Osteoblast (primary cell): ENCODE measurements around the gene TMEM119. TPM values are rescaled to one million over a fixed set of nuclear protein-coding genes. Genes with fewer than 3 reads are reported as not detected.

Experiments used
- DNase-seq: peaks from one replicate; pipeline ENCODE4 v3.0.0; 2011; ENCODE audit warnings: low spot score, mixed read lengths; ENCODE audit not compliant: insufficient read length; ENCODE audit errors: missing footprints
- H2AFZ ChIP-seq: 2 replicates; pipeline ENCODE4 v1.6.0; 2011; ENCODE audit warnings: mild to moderate bottlenecking, low read length
- H3K27ac ChIP-seq: 2 replicates; pipeline ENCODE4 v1.5.1; 2011; ENCODE audit warnings: mild to moderate bottlenecking, low read depth, low read length, moderate library complexity
- H3K27me3 ChIP-seq: 2 replicates; pipeline ENCODE4 v1.6.0; 2012; ENCODE audit warnings: mild to moderate bottlenecking, control low read depth, inconsistent platforms, low read length, moderate library complexity; ENCODE audit not compliant: insufficient read depth
- H3K36me3 ChIP-seq: 2 replicates; pipeline ENCODE4 v1.5.1; 2011; ENCODE audit warnings: mild to moderate bottlenecking, low read length, control low read depth, moderate library complexity; ENCODE audit not compliant: insufficient read depth
- H3K4me1 ChIP-seq: 2 replicates; pipeline ENCODE4 v1.5.1; 2011; ENCODE audit warnings: mild to moderate bottlenecking, low read length, control low read depth, moderate library complexity; ENCODE audit not compliant: insufficient read depth
- H3K4me2 ChIP-seq: 2 replicates; pipeline ENCODE4 v1.6.0; 2011; ENCODE audit warnings: mild to moderate bottlenecking, low read length; ENCODE audit not compliant: insufficient read depth
- H3K4me3 ChIP-seq: fragments of 200-600 bp; sonication (generic); 3 replicates; pipeline ENCODE4 v1.5.1; 2012; ENCODE audit warnings: mild to moderate bottlenecking, low read length, inconsistent platforms; ENCODE audit not compliant: insufficient read depth
- H3K79me2 ChIP-seq: 2 replicates; pipeline ENCODE4 v1.6.0; 2012; ENCODE audit warnings: mild to moderate bottlenecking, low read length, control low read depth, inconsistent platforms; ENCODE audit not compliant: insufficient read depth
- H3K9me3 ChIP-seq: 2 replicates; pipeline ENCODE4 v1.5.1; 2011; ENCODE audit warnings: low read depth, low read length, control low read depth
- H4K20me1 ChIP-seq: 2 replicates; pipeline ENCODE4 v1.6.0; 2012; ENCODE audit warnings: mild to moderate bottlenecking, low read length, control low read depth; ENCODE audit not compliant: insufficient read depth
- CTCF ChIP-seq: IDR thresholded peaks from 2 replicates; pipeline ENCODE4 v1.5.1; 2011; ENCODE audit warnings: mild to moderate bottlenecking, low read depth, low read length, moderate library complexity; ENCODE audit errors: extremely low read depth
- total RNA-seq: library from RNA; depleted of rRNA; stranded (reverse); fragments of >200 nt; gene quantifications from 2 replicates; pipeline ENCODE4 v1.2.3, GENCODE V29; 2012

Gene TMEM119
- total RNA-seq, 1 donor: 359 TPM

GRCh38 chr12:108543652-108544051 lies 54.2 kb downstream of the TMEM119 start:
- H3K27ac ChIP-seq: no peak overlapping the region
- TF ChIP-seq CTCF: no peak
- no peaks in the 10 kb centered on the region for H3K27me3 ChIP-seq
- no peaks in the 10 kb centered on the region for H3K9me3 ChIP-seq
- no peak overlapping the region for H2AFZ ChIP-seq
- no peaks in the 10 kb centered on the region for H3K4me1 ChIP-seq
- H3K36me3 ChIP-seq: peaks cover 58% of the 10 kb centered on the region
- no peak overlapping the region for H3K4me3 ChIP-seq
- peaks cover 69% of the 10 kb centered on the region for H3K79me2 ChIP-seq
- DNase-seq: no peak
- H4K20me1 ChIP-seq: peaks cover 11% of the 10 kb centered on the region
- no peak overlapping the region for H3K4me2 ChIP-seq

GRCh38 chr12:108542320-108542719 lies 55.6 kb downstream of the TMEM119 start:
- no peaks in the 10 kb centered on the region for H3K4me1 ChIP-seq
- H2AFZ ChIP-seq: no peak overlapping the region
- peaks cover 67% of the 10 kb centered on the region for H3K79me2 ChIP-seq
- peaks cover 4% of the 10 kb centered on the region for H4K20me1 ChIP-seq
- H3K36me3 ChIP-seq: peaks cover 54% of the 10 kb centered on the region
- no peak for DNase-seq
- no peak overlapping the region for H3K4me3 ChIP-seq
- TF ChIP-seq CTCF: no peak
- H3K27ac ChIP-seq: no peak overlapping the region
- H3K4me2 ChIP-seq: no peak overlapping the region
- H3K27me3 ChIP-seq: no peaks in the 10 kb centered on the region
- no peaks in the 10 kb centered on the region for H3K9me3 ChIP-seq

Other genes with a start within 250 kb of the TMEM119 start
- gene FICD, start 82.8 kb downstream of the TMEM119 start, total RNA-seq: 5.4 and 7.7 TPM in 2 replicates
- 39.8 and 57.9 TPM in 2 replicates for gene SART3, start 36.9 kb downstream of the TMEM119 start, total RNA-seq
- 166 and 184 TPM in 2 replicates for gene ISCU, start 35.5 kb downstream of the TMEM119 start, total RNA-seq
- gene SELPLG, start 35.8 kb upstream of the TMEM119 start, total RNA-seq: 1.1 and 1.2 TPM in 2 replicates
- 228 and 261 TPM in 2 replicates for gene CORO1C, start 133.4 kb upstream of the TMEM119 start, total RNA-seq